Measurements from ENCODE around the gene NEUROD2. TPM values are rescaled to one million over a fixed set of nuclear protein-coding genes. Genes with fewer than 3 reads are reported as not detected.

Gene NEUROD2
- total and polyA plus RNA-seq, 12 donors = 0.08 TPM; not detected in 11

DNA sequence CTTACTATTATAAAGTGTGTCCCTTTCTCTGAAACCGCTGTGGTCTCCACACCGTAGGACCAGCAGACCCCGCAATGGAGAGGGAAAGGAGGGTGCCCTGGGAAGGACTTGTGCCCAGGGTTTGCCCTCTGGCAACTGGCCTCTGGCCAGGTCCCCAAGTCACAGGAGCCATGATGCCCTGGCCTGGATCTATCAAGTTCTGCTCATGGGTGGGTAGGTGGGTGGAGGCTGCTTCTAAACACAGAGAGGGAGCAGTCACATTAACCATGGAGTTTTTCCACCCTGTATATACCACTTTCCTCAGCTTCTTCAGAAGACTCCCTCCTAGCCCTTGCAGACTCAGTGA is 9.4 kb upstream of the NEUROD2 start:
- WGBS, 4 donors = 83 to 94% (median 87%) methylated on average over 3 of the region's 3 CpGs
- H3K9me3 ChIP-seq (replicated peaks in 1 of 3) = no peaks in the 10 kb centered on the region
- H3K27ac ChIP-seq = no peak overlapping the region
- peaks cover 6% of the 10 kb centered on the region in 2 donors for H3K4me1 ChIP-seq (replicated peaks in 1 of 2)
- DNase-seq = no peak
- intact Hi-C loops (cut with DNase I) = no loop called here
- TF ChIP-seq CTCF (IDR thresholded peaks at IDR 0.05) = no peak
- no peak for TF ChIP-seq POLR2A (IDR thresholded peaks at IDR 0.05)
- no peaks in the 10 kb centered on the region for H3K27me3 ChIP-seq
- no peaks in the 10 kb centered on the region for H3K36me3 ChIP-seq (replicated peaks in 1 of 2)
- no peak overlapping the region for H3K4me3 ChIP-seq

GRCh38 chr17:39615434-39615833 is 7.7 kb upstream of the NEUROD2 start:
- H3K36me3 ChIP-seq (replicated peaks in 1 of 2) = no peaks in the 10 kb centered on the region
- H3K27me3 ChIP-seq = no peaks in the 10 kb centered on the region
- TF ChIP-seq POLR2A (IDR thresholded peaks at IDR 0.05) (no peak), CTCF (IDR thresholded peaks at IDR 0.05) (no peak)
- no peak for DNase-seq
- 28 to 60% (median 56%) methylated on average over 2 to 6 of the region's 6 CpGs for WGBS, 4 donors
- H3K4me1 ChIP-seq (replicated peaks in 1 of 2) = peaks cover 5 to 6% of the 10 kb centered on the region in 2 donors
- no peak overlapping the region for H3K4me3 ChIP-seq
- intact Hi-C loops (cut with DNase I) = no loop called here
- no peak overlapping the region for H3K27ac ChIP-seq
- no peaks in the 10 kb centered on the region for H3K9me3 ChIP-seq (replicated peaks in 1 of 3)

DNA sequence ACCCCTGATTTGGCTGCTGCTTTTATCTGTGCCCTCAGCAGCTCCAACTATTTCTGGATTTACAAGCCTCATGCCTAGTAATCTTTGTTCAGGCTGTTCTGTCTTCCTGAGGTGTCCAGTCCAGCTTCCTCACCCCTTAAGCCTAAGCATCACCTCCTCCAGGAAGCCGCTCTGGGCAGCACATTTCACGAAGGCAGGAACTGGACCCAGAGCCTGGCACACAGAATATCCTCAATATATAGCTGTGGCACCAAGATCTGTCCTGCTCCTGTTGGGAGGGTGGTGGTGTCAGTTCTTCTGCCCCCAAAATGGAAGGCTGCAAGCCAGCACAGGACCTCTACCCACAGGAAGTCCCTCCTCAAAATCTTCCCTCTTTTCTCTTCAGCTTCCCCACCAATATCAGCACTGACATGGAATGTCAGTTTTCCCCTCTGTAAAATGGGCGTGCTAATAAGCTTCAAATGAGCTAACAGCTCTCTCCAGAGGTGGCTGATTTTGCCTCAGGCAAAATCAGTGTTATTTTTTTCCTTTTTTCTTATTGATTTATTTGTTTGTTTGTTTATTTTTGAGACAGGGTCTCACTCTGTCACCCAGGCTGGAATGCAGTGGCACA is 6.9 kb upstream of the NEUROD2 start:
- no peak for DNase-seq
- peaks cover 5 to 6% of the 10 kb centered on the region in 2 donors for H3K4me1 ChIP-seq (replicated peaks in 1 of 2)
- 87 to 90% (median 88%) methylated on average over 3 of the region's 3 CpGs for WGBS, 4 donors
- intact Hi-C loops (cut with DNase I) = no loop called here
- H3K4me3 ChIP-seq = no peak overlapping the region
- no peaks in the 10 kb centered on the region for H3K27me3 ChIP-seq
- no peak overlapping the region for H3K27ac ChIP-seq
- TF ChIP-seq POLR2A (IDR thresholded peaks at IDR 0.05) = no peak
- TF ChIP-seq CTCF (IDR thresholded peaks at IDR 0.05) = no peak
- H3K36me3 ChIP-seq (replicated peaks in 1 of 2) = no peaks in the 10 kb centered on the region
- no peaks in the 10 kb centered on the region for H3K9me3 ChIP-seq (replicated peaks in 1 of 3)

DNA sequence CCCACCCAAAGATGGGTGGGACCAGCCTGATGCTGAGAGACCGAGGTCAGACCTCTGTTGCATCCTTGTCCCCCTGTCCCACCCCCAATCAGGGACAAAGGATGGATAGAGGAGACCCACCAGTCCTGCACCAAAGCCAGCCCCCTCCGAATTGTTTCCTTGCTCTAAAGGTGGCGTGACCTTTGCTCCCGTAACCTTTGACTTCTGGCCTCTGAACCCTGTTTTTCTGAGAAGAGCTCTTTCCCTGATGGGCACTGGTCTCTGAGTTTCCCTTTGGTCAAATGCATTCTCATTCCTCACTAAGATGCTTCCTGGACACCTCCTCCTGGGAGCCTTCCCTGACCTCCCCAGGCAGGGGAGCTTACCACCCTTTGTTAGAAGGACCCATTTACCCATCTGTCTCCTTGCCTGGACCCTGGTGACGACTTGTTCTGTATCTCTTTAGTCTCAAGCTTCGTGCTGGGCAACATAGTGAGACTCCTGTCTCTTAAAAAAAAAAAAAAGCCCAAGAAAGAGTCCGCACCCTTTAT is 5.3 kb upstream of the NEUROD2 start:
- WGBS, 4 donors = 64 to 73% (median 71%) methylated on average over 6 to 7 of the region's 7 CpGs
- no peak overlapping the region for H3K4me3 ChIP-seq
- no peak overlapping the region for H3K27ac ChIP-seq
- no peaks in the 10 kb centered on the region for H3K36me3 ChIP-seq (replicated peaks in 1 of 2)
- peaks cover 8% of the 10 kb centered on the region for H3K27me3 ChIP-seq
- no peak for TF ChIP-seq CTCF (IDR thresholded peaks at IDR 0.05)
- TF ChIP-seq POLR2A (IDR thresholded peaks at IDR 0.05) = no peak
- intact Hi-C loops (cut with DNase I) = no loop called here
- H3K9me3 ChIP-seq (replicated peaks in 1 of 3) = no peaks in the 10 kb centered on the region
- no peaks in the 10 kb centered on the region for H3K4me1 ChIP-seq (replicated peaks in 1 of 2)
- no peak for DNase-seq
